GM23338 (cell line): ENCODE measurements around the gene ENTPD5. TPM values are rescaled to one million over a fixed set of nuclear protein-coding genes. Genes with fewer than 3 reads are reported as not detected.

Experiments used
- ATAC-seq: fragments of 200-7000 bp; cut with Tn5 transposase; 3 replicates; pipeline ENCODE4 v1.9.1; 2020
- DNase-seq: peaks from one replicate; pipeline ENCODE4 v3.0.0-alpha.2; 2015; ENCODE audit warnings: low spot score
- H2AFZ ChIP-seq: fragments of 200-600 bp; sonication (generic); 2 replicates; pipeline ENCODE4 v1.8.0; 2016; ENCODE audit warnings: antibody characterized with exemption, mild to moderate bottlenecking, moderate library complexity
- H3F3A ChIP-seq: fragments of 200-600 bp; sonication (generic); replicated peaks from 2 replicates; pipeline ENCODE4 v1.8.0; 2017; ENCODE audit warnings: antibody characterized with exemption, mixed run types, low read depth
- H3K27ac ChIP-seq: fragments of 200-600 bp; sonication (generic); 2 replicates; pipeline ENCODE4 v1.6.1; 2016; ENCODE audit warnings: low read depth
- H3K27me3 ChIP-seq: fragments of 200-600 bp; sonication (generic); 2 replicates; pipeline ENCODE4 v1.8.0; 2016; ENCODE audit warnings: mild to moderate bottlenecking, mixed run types, moderate library complexity; ENCODE audit not compliant: insufficient read depth
- H3K36me3 ChIP-seq: fragments of 200-600 bp; sonication (generic); 2 replicates; pipeline ENCODE4 v1.8.0; 2016; ENCODE audit warnings: mild to moderate bottlenecking; ENCODE audit not compliant: insufficient read depth
- H3K4me1 ChIP-seq: fragments of 200-600 bp; sonication (generic); 2 replicates; pipeline ENCODE4 v1.8.0; 2016; ENCODE audit warnings: mild to moderate bottlenecking, moderate library complexity; ENCODE audit not compliant: insufficient read depth
- H3K4me2 ChIP-seq: fragments of 200-600 bp; sonication (generic); 2 replicates; pipeline ENCODE4 v1.7.1; 2017; ENCODE audit warnings: mixed run types
- H3K4me3 ChIP-seq: fragments of 200-600 bp; sonication (generic); 2 replicates; pipeline ENCODE4 v1.6.1; 2016; ENCODE audit warnings: mixed run types
- H3K79me2 ChIP-seq: fragments of 200-600 bp; sonication (generic); replicated peaks from 2 replicates; pipeline ENCODE4 v1.8.0; 2017; ENCODE audit warnings: mild to moderate bottlenecking; ENCODE audit not compliant: insufficient read depth
- H3K9me2 ChIP-seq: fragments of 200-600 bp; sonication (generic); 2 replicates; pipeline ENCODE4 v1.8.0; 2017; ENCODE audit not compliant: insufficient read depth
- H4K20me1 ChIP-seq: fragments of 200-600 bp; sonication (generic); replicated peaks from 2 replicates; pipeline ENCODE4 v1.8.0; 2017; ENCODE audit warnings: mild to moderate bottlenecking; ENCODE audit not compliant: insufficient read depth
- H3K27ac Mint-ChIP-seq: 2 replicates; pipeline ENCODE4 v1.8.0; 2020; ENCODE audit warnings: inconsistent platforms, mild to moderate bottlenecking, moderate library complexity, mixed read lengths
- H3K27me3 Mint-ChIP-seq: 3 replicates; pipeline ENCODE4 v1.8.0; 2022; ENCODE audit warnings: low read depth, mild to moderate bottlenecking, moderate library complexity, mixed read lengths, inconsistent platforms; ENCODE audit not compliant: insufficient read depth, poor library complexity
- H3K36me3 Mint-ChIP-seq: 3 replicates; pipeline ENCODE4 v1.8.0; 2021; ENCODE audit warnings: low read depth, mild to moderate bottlenecking, inconsistent platforms, moderate library complexity, mixed read lengths
- H3K4me1 Mint-ChIP-seq: 3 replicates; pipeline ENCODE4 v1.8.0; 2020; ENCODE audit warnings: mild to moderate bottlenecking, inconsistent platforms, mixed read lengths
- H3K4me3 Mint-ChIP-seq: 3 replicates; pipeline ENCODE4 v1.8.0; 2021; ENCODE audit warnings: moderate library complexity, mild to moderate bottlenecking, inconsistent platforms, mixed read lengths
- H3K9me3 Mint-ChIP-seq: 3 replicates; pipeline ENCODE4 v1.8.0; 2020; ENCODE audit warnings: moderate library complexity, mild to moderate bottlenecking, inconsistent platforms, mixed read lengths
- CREB1 ChIP-seq: fragments of 250-450 bp; sonication (Bioruptor Pico); IDR thresholded peaks from 2 replicates; pipeline ENCODE4 v1.5.0; 2020; ENCODE audit warnings: low read depth, mild to moderate bottlenecking, moderate library complexity
- EZH2 ChIP-seq: fragments of 200-600 bp; sonication (generic); IDR thresholded peaks from one replicate; pipeline ENCODE4 v1.8.0; 2017; ENCODE audit warnings: antibody characterized with exemption, mild to moderate bottlenecking, low read depth; ENCODE audit not compliant: unreplicated experiment
- EZH2phosphoT487 ChIP-seq: fragments of 200-600 bp; sonication (generic); IDR thresholded peaks from one replicate; pipeline ENCODE4 v1.8.1; 2018; ENCODE audit warnings: antibody characterized with exemption; ENCODE audit not compliant: unreplicated experiment
- JUNB ChIP-seq: IDR thresholded peaks from one replicate; pipeline ENCODE4 v1.6.1; 2016; ENCODE audit warnings: antibody characterized with exemption; ENCODE audit not compliant: unreplicated experiment
- NANOG ChIP-seq: IDR thresholded peaks from 2 replicates; pipeline ENCODE4 v1.6.1; 2016; ENCODE audit warnings: antibody characterized with exemption, borderline replicate concordance
- STAT1 ChIP-seq: IDR thresholded peaks from one replicate; pipeline ENCODE4 v1.6.1; 2016; ENCODE audit warnings: antibody characterized with exemption; ENCODE audit not compliant: unreplicated experiment
- ZNF114 ChIP-seq: fragments of 250-450 bp; sonication (Bioruptor Pico); IDR thresholded peaks from 2 replicates; pipeline ENCODE4 v1.5.0; 2020; ENCODE audit warnings: mild to moderate bottlenecking, moderate library complexity
- ZNF331 ChIP-seq: fragments of 250-450 bp; sonication (Bioruptor Pico); IDR thresholded peaks from 2 replicates; pipeline ENCODE4 v1.5.0; 2020; ENCODE audit warnings: low read depth, mild to moderate bottlenecking, moderate library complexity
- polyA plus RNA-seq: library from polyadenylated mRNA; unstranded; fragments of >200 nt; fragmentation: Nextera tagmentation; extraction: Ambion mirVana; gene quantifications from 2 replicates; pipeline ENCODE4 v1.2.1, GENCODE V29; 2016
- total RNA-seq: library from RNA; depleted of rRNA; stranded (reverse); fragments of >200 nt; shearing (Covaris generic); gene quantifications from 2 replicates; pipeline ENCODE4 v1.2.3, GENCODE V29; 2014
- TF ChIP-seq, protein P1 (sequence below): IDR thresholded peaks from 2 replicates; pipeline ENCODE4 v1.6.1; 2016; ENCODE audit warnings: antibody characterized with exemption
- TF ChIP-seq, protein P2 (sequence below): IDR thresholded peaks from one replicate; pipeline ENCODE4 v1.6.1; 2018; ENCODE audit warnings: antibody characterized with exemption; ENCODE audit not compliant: unreplicated experiment
- TF ChIP-seq, protein P3 (sequence below): fragments of 250-450 bp; sonication (Bioruptor Pico); IDR thresholded peaks from 2 replicates; pipeline ENCODE4 v1.5.0; 2020; ENCODE audit warnings: mild to moderate bottlenecking, moderate library complexity
- TF ChIP-seq, protein P4 (sequence below), 2 experiments: fragments of 200-600 bp in 1 of 2; sonication (generic) in 1 of 2; conservative IDR thresholded peaks; 2 replicates each; pipeline versions ENCODE4 v1.5.1 to v1.6.1; 2016 to 2017; ENCODE audit warnings: antibody characterized with exemption in 2 of 2, low read depth in 2 of 2, mild to moderate bottlenecking in 2 of 2, moderate library complexity in 1 of 2

ENTPD5 gene
- total and polyA plus RNA-seq, 2 experiments from 2014 or later = 4.6 to 5.5 TPM

DNA sequence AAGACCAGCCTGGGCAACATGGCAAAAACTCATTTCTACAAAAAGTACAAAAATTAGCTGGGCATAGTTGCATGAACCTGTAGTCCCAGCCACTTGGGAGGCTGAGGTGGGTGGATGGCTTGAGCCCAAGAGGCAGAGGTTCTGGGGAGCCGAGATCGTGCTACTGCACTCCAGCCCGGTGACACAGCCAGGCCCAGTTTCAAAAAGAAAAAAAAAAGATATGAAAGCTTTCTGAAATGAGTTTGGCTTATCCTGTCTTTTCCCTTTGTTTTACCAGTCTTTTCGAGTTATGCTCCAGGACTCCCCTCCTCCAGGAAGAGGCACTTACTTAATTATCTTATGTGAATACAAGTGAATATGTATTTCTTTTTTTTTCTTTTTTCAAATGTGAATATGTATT, 3.3 kb upstream of the ENTPD5 start:
- Histone ChIP-seq H3K4me3 (no peak overlapping the region), H4K20me1 (no peaks in the 10 kb centered on the region), H3K79me2 (no peaks in the 10 kb centered on the region), H3K4me1 (no peaks in the 10 kb centered on the region; the same call in 1 of the 2 replicates), H3K27me3 (peaks cover 9% of the 10 kb centered on the region), H3F3A (no peaks in the 10 kb centered on the region), H3K9me2 (no peaks in the 10 kb centered on the region), H3K4me2 (no peak overlapping the region), H2AFZ (no peak overlapping the region), H3K36me3 (no peaks in the 10 kb centered on the region), H3K27ac (no peak overlapping the region)
- Mint-ChIP-seq H3K36me3 (no peaks in the 10 kb centered on the region), H3K27ac (no peak overlapping the region), H3K27me3 (peaks cover 17% of the 10 kb centered on the region), H3K9me3 (no peaks in the 10 kb centered on the region), H3K4me1 (no peaks in the 10 kb centered on the region; the same call in 2 of the 3 replicates), H3K4me3 (no peak overlapping the region)
- ATAC-seq (no peak), DNase-seq (no peak)
- TF ChIP-seq, protein P1, sequence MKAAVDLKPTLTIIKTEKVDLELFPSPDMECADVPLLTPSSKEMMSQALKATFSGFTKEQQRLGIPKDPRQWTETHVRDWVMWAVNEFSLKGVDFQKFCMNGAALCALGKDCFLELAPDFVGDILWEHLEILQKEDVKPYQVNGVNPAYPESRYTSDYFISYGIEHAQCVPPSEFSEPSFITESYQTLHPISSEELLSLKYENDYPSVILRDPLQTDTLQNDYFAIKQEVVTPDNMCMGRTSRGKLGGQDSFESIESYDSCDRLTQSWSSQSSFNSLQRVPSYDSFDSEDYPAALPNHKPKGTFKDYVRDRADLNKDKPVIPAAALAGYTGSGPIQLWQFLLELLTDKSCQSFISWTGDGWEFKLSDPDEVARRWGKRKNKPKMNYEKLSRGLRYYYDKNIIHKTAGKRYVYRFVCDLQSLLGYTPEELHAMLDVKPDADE = no peak
- TF ChIP-seq EZH2phosphoT487 = no peak
- TF ChIP-seq EZH2 = no peak
- TF ChIP-seq ZNF331 (CRISPR knock-in tag) = no peak
- TF ChIP-seq, protein P2, sequence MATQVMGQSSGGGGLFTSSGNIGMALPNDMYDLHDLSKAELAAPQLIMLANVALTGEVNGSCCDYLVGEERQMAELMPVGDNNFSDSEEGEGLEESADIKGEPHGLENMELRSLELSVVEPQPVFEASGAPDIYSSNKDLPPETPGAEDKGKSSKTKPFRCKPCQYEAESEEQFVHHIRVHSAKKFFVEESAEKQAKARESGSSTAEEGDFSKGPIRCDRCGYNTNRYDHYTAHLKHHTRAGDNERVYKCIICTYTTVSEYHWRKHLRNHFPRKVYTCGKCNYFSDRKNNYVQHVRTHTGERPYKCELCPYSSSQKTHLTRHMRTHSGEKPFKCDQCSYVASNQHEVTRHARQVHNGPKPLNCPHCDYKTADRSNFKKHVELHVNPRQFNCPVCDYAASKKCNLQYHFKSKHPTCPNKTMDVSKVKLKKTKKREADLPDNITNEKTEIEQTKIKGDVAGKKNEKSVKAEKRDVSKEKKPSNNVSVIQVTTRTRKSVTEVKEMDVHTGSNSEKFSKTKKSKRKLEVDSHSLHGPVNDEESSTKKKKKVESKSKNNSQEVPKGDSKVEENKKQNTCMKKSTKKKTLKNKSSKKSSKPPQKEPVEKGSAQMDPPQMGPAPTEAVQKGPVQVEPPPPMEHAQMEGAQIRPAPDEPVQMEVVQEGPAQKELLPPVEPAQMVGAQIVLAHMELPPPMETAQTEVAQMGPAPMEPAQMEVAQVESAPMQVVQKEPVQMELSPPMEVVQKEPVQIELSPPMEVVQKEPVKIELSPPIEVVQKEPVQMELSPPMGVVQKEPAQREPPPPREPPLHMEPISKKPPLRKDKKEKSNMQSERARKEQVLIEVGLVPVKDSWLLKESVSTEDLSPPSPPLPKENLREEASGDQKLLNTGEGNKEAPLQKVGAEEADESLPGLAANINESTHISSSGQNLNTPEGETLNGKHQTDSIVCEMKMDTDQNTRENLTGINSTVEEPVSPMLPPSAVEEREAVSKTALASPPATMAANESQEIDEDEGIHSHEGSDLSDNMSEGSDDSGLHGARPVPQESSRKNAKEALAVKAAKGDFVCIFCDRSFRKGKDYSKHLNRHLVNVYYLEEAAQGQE = no peak
- no peak for TF ChIP-seq JUNB
- TF ChIP-seq, protein P3, sequence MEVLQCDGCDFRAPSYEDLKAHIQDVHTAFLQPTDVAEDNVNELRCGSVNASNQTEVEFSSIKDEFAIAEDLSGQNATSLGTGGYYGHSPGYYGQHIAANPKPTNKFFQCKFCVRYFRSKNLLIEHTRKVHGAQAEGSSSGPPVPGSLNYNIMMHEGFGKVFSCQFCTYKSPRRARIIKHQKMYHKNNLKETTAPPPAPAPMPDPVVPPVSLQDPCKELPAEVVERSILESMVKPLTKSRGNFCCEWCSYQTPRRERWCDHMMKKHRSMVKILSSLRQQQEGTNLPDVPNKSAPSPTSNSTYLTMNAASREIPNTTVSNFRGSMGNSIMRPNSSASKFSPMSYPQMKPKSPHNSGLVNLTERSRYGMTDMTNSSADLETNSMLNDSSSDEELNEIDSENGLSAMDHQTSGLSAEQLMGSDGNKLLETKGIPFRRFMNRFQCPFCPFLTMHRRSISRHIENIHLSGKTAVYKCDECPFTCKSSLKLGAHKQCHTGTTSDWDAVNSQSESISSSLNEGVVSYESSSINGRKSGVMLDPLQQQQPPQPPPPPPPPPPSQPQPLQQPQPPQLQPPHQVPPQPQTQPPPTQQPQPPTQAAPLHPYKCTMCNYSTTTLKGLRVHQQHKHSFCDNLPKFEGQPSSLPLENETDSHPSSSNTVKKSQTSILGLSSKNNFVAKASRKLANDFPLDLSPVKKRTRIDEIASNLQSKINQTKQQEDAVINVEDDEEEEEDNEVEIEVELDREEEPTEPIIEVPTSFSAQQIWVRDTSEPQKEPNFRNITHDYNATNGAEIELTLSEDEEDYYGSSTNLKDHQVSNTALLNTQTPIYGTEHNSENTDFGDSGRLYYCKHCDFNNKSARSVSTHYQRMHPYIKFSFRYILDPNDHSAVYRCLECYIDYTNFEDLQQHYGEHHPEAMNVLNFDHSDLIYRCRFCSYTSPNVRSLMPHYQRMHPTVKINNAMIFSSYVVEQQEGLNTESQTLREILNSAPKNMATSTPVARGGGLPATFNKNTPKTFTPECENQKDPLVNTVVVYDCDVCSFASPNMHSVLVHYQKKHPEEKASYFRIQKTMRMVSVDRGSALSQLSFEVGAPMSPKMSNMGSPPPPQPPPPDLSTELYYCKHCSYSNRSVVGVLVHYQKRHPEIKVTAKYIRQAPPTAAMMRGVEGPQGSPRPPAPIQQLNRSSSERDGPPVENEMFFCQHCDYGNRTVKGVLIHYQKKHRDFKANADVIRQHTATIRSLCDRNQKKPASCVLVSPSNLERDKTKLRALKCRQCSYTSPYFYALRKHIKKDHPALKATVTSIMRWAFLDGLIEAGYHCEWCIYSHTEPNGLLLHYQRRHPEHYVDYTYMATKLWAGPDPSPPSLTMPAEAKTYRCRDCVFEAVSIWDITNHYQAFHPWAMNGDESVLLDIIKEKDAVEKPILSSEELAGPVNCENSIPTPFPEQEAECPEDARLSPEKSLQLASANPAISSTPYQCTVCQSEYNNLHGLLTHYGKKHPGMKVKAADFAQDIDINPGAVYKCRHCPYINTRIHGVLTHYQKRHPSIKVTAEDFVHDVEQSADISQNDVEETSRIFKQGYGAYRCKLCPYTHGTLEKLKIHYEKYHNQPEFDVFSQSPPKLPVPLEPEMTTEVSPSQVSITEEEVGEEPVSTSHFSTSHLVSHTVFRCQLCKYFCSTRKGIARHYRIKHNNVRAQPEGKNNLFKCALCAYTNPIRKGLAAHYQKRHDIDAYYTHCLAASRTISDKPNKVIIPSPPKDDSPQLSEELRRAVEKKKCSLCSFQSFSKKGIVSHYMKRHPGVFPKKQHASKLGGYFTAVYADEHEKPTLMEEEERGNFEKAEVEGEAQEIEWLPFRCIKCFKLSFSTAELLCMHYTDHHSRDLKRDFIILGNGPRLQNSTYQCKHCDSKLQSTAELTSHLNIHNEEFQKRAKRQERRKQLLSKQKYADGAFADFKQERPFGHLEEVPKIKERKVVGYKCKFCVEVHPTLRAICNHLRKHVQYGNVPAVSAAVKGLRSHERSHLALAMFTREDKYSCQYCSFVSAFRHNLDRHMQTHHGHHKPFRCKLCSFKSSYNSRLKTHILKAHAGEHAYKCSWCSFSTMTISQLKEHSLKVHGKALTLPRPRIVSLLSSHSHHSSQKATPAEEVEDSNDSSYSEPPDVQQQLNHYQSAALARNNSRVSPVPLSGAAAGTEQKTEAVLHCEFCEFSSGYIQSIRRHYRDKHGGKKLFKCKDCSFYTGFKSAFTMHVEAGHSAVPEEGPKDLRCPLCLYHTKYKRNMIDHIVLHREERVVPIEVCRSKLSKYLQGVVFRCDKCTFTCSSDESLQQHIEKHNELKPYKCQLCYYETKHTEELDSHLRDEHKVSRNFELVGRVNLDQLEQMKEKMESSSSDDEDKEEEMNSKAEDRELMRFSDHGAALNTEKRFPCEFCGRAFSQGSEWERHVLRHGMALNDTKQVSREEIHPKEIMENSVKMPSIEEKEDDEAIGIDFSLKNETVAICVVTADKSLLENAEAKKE (CRISPR knock-in tag) = no peak
- no peak for TF ChIP-seq NANOG
- TF ChIP-seq, protein P4, sequence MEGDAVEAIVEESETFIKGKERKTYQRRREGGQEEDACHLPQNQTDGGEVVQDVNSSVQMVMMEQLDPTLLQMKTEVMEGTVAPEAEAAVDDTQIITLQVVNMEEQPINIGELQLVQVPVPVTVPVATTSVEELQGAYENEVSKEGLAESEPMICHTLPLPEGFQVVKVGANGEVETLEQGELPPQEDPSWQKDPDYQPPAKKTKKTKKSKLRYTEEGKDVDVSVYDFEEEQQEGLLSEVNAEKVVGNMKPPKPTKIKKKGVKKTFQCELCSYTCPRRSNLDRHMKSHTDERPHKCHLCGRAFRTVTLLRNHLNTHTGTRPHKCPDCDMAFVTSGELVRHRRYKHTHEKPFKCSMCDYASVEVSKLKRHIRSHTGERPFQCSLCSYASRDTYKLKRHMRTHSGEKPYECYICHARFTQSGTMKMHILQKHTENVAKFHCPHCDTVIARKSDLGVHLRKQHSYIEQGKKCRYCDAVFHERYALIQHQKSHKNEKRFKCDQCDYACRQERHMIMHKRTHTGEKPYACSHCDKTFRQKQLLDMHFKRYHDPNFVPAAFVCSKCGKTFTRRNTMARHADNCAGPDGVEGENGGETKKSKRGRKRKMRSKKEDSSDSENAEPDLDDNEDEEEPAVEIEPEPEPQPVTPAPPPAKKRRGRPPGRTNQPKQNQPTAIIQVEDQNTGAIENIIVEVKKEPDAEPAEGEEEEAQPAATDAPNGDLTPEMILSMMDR (conservative IDR thresholded peaks at IDR 0.05; ENCODE audit: low read depth in 2 of 2) = no peak
- no peak for TF ChIP-seq STAT1
- no peak for TF ChIP-seq ZNF114 (CRISPR knock-in tag)
- TF ChIP-seq CREB1 (CRISPR knock-in tag) = no peak
